Left ventricle myocardium inferior (tissue), 1 donor: Measurements from ENCODE around the gene THY1. TPM values are rescaled to one million over a fixed set of nuclear protein-coding genes. Genes with fewer than 3 reads are reported as not detected.

Experiments
- DNase-seq: peaks from one replicate; pipeline ENCODE4 v3.0.0-alpha.2; 2020
- H3K27ac ChIP-seq: fragments of 200-600 bp; replicated peaks from 2 replicates; pipeline ENCODE4 v1.8.0; 2021
- H3K27me3 ChIP-seq: fragments of 200-600 bp; 2 replicates; pipeline ENCODE4 v1.8.0; 2021; ENCODE audit warnings: low read depth
- H3K36me3 ChIP-seq: fragments of 200-600 bp; 2 replicates; pipeline ENCODE4 v1.8.0; 2021
- H3K4me1 ChIP-seq: fragments of 200-600 bp; 2 replicates; pipeline ENCODE4 v1.8.0; 2021
- H3K4me3 ChIP-seq: fragments of 200-600 bp; 2 replicates; pipeline ENCODE4 v1.8.0; 2021; ENCODE audit warnings: mild to moderate bottlenecking, moderate library complexity
- H3K9me3 ChIP-seq: fragments of 200-600 bp; replicated peaks from 2 replicates; pipeline ENCODE4 v1.8.0; 2021
- intact Hi-C: fragments of 100-400 bp; cut with micrococcal nuclease; formaldehyde crosslinking; loops from one replicate; pipeline ENCODE4 v1.11.0; 2022
- total RNA-seq: library from RNA; stranded (reverse); fragmentation: NEBNext Ultra II Directional; extraction: Animal tissue kit (Norgen Biotek cat#: 25700); gene quantifications from one replicate; pipeline ENCODE4 v1.2.1, GENCODE V29; 2021
- TF ChIP-seq, protein P1 (sequence below): fragments of 200-600 bp; IDR thresholded peaks from 2 replicates; pipeline ENCODE4 v1.8.0; 2021; ENCODE audit warnings: antibody characterized with exemption, mild to moderate bottlenecking, borderline replicate concordance
- donor health status: DM: no; HTN: yes; CAD: no; lungs with severe emphysema.

Gene THY1
- total RNA-seq, 1 donor from 2014 or later: 0.91 TPM

DNA sequence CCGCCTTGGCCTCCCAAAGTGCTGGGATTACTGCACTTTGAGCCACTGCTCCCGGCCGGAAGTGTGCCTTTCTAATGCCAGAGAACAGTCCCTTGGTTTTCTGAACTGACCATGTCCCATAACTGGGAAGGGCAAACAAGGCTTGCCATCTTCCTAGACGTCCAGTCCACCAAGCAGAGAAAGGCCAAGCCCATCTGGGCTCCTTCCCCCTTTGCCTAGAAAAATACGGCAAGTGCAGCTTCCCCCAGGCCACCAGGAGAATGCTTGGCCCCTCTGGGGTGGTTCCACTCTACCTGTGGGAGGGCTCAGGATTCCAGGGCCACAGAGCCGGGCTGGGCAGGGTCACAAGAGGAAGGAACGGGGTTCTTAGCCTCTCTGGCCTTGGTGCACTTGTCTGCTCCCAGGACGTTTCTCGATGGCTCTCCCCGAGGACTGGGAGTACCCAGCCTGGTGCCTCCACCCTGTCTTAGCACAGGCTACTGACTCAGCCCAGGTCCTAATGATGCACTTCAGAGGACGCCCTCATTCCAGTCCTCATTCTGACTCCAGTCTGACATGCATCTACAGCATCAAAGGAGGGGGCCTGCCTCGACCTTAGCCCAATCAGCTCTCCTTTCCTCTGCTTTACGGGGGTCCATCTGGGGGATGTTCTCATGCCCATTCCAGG, 42.7 kb downstream of the THY1 start:
- TF ChIP-seq, protein P1, sequence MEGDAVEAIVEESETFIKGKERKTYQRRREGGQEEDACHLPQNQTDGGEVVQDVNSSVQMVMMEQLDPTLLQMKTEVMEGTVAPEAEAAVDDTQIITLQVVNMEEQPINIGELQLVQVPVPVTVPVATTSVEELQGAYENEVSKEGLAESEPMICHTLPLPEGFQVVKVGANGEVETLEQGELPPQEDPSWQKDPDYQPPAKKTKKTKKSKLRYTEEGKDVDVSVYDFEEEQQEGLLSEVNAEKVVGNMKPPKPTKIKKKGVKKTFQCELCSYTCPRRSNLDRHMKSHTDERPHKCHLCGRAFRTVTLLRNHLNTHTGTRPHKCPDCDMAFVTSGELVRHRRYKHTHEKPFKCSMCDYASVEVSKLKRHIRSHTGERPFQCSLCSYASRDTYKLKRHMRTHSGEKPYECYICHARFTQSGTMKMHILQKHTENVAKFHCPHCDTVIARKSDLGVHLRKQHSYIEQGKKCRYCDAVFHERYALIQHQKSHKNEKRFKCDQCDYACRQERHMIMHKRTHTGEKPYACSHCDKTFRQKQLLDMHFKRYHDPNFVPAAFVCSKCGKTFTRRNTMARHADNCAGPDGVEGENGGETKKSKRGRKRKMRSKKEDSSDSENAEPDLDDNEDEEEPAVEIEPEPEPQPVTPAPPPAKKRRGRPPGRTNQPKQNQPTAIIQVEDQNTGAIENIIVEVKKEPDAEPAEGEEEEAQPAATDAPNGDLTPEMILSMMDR: no peak
- H3K4me3 ChIP-seq: peak overlapping the region; percentile 68
- no peaks in the 10 kb centered on the region for H3K9me3 ChIP-seq
- peak overlapping the region; percentile 95 for H3K27ac ChIP-seq
- no peak for DNase-seq
- no peaks in the 10 kb centered on the region for H3K36me3 ChIP-seq
- H3K4me1 ChIP-seq: peaks cover 54% of the 10 kb centered on the region
- intact Hi-C loops: no loop called here
- peaks cover 1% of the 10 kb centered on the region for H3K27me3 ChIP-seq

DNA sequence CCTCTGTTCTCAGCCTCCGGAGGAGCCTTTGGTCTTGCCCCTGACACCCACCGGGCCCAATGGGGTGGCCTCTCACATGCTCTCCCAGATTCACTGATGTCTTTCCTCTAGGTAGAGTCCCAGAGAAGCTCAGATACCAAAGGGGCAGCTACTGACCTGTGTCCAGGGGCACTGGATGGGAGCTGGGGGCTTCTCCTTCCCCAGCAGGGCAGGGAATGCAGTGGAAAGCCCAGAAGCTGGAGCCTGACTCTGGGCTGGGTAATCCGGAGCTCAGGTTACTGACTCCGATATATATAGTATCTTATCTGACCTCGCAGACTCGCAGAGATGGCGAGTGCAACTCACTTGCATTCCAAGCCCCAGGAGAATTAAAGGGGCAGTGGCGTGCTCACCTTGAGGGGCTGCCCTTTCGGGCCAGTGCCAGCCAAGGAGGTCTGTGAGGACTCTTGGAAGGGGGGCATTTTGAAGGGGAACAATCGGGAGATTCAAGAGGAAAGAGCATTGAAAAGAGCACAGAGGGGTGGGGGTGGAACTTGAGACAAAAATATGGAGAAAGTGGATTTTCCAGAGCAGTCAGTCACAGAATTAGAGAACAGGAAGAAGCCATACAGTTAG, 44.0 kb downstream of the THY1 start:
- intact Hi-C loops: no loop called here
- no peaks in the 10 kb centered on the region for H3K9me3 ChIP-seq
- H3K36me3 ChIP-seq: no peaks in the 10 kb centered on the region
- DNase-seq: no peak
- TF ChIP-seq, protein P1: no peak
- H3K4me1 ChIP-seq: peaks cover 67% of the 10 kb centered on the region
- H3K27me3 ChIP-seq: no peaks in the 10 kb centered on the region
- peak overlapping the region; percentile 95 for H3K27ac ChIP-seq
- H3K4me3 ChIP-seq: peak overlapping the region; percentile 71

DNA sequence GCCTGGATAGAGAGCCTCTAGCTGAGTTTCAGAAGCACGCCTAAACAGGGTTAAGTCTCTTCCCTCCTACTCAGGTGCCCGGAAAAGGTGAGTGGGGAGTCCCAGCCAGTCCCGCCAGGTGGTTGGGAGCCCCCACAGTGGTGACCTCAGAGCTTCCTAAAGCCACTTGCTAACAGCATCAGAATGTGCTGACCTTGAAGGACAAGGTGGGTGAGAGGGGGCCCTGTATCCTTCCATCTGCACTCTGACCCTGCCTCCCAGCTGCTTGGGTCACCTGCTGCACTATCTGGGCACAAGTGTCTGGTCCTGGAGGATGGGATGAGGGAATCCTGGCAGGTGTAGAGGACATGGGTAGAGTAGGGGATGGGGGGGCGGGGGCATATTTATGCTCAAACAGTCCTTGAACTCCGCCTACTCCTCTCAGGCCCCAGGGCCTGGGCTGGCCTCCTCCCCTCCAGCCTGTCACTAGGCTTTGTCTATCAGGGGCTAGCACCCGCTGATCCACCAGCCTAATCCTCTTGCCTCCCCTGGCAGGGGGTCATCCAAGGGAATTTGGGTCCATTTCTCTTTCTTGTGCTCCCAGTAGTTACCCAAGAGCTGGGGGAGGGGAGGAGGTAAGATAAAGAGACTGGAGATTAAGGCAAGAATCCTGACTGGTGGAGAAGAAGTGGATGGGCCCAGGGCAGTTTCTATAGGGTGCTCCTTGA, 44.9 kb downstream of the THY1 start:
- H3K27ac ChIP-seq: peak overlapping the region; percentile 95
- H3K9me3 ChIP-seq: no peaks in the 10 kb centered on the region
- H3K4me3 ChIP-seq: peak overlapping the region; percentile 71
- TF ChIP-seq, protein P1: no peak
- no peaks in the 10 kb centered on the region for H3K27me3 ChIP-seq
- H3K36me3 ChIP-seq: no peaks in the 10 kb centered on the region
- intact Hi-C loops: no loop called here
- no peak for DNase-seq
- H3K4me1 ChIP-seq: peaks cover 76% of the 10 kb centered on the region

DNA sequence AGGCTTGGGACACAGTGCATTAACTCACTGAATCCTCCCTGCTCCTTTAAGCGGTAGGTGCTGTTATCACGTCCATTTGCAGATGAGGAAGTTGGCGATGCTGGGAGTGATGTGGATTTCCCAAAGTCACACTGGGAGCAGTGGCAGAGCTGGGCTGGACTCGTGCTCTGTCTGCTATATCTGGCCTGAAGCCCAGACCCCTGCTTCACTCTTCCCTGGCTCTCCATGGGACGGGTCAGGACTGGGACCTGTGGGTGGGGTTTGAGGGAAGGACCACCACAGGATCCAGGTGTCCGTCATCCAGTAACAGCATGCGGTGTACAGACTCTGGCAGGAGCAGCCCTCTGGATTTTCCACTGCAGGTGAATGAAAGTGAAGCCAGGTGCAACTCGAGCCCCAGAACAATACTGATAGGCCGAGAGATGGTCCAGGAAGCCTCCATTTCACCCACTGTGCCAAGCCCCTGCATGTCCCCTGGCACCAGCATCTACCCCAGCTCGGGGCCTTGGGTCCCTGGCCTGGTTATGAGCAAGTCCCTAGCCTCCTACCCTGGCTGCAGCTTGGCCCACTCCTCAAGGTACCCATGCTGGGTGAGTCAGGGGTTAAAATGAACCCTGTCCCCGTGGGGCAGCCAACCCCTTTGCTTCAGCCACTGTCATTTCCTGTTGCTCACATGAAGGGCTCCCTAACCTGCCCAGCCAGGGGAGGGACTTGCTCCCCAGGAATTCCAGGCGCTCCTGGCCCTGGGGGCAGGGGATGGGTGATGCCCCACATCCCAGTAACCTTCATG, 45.7 kb downstream of the THY1 start:
- H3K9me3 ChIP-seq: no peaks in the 10 kb centered on the region
- H3K27ac ChIP-seq: peak overlapping the region; percentile 95
- TF ChIP-seq, protein P1: no peak
- H3K27me3 ChIP-seq: no peaks in the 10 kb centered on the region
- DNase-seq: no peak
- no peaks in the 10 kb centered on the region for H3K36me3 ChIP-seq
- peaks cover 81% of the 10 kb centered on the region for H3K4me1 ChIP-seq
- intact Hi-C loops: no loop called here
- H3K4me3 ChIP-seq: peak overlapping the region; percentile 71

DNA sequence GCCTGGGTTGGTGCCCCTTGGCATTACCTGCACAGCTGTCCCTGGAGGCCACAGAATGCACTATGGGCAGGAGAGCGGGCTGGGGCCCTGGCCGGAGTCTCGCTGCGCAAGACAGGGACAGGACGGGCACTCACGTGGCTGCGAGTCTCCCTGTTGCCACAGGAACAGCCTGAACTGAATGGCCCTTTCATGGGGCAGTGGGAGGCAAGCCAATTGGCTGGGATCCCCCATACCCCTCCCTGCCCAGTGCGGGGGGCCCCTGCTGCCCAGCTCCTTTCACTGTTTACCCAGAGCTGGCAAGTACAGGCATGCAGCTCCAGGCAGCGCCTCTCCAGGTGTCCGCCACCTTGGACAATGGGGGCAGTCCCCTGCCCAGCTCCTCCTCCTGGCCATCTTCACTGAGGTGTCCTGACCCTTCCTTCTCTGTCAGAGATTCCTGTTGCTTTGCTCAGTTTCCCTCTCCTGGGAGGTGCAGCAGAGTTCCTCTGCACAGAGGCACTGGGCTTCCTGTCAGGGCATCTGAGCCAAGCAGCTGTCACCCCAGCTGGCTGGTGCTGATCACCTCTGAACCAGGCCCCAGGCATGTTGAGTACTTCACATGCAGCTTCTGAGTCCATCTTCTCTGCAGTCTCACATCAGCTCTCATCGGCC, 46.6 kb downstream of the THY1 start:
- H3K4me1 ChIP-seq: peaks cover 84% of the 10 kb centered on the region
- H3K4me3 ChIP-seq: peak overlapping the region; percentile 71
- H3K36me3 ChIP-seq: no peaks in the 10 kb centered on the region
- H3K27ac ChIP-seq: peak overlapping the region; percentile 95
- DNase-seq: peak; percentile 62
- TF ChIP-seq, protein P1: no peak
- intact Hi-C loops: no loop called here
- no peaks in the 10 kb centered on the region for H3K9me3 ChIP-seq
- no peaks in the 10 kb centered on the region for H3K27me3 ChIP-seq
